ENCODE results near the gene HSPB1.

DNA sequence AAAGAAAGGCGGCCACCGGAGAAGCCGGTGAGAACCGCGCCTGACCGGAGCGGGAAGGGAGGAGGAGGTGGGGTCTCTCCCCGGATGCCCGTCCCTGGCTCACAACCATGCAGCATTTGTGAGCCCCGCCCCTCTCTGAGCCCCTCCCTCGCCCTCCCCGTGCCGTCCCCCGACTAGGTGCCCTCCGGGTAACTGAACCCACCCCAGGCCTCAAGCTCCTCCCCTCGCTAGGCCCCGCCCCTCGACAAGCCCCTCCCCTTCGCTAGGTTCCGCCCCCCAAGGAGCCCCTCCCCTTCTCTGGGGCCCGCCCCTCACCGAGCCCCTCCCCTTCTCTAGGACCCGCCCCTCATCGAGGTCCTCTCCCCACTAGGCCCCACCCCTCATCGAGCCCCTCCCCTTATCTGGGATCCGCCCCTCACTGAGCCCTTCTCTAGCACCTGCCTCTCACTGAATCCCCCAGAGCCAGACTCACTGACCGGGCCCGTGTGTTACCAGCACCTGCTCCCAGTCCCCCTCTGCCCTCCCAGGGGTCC, 42.2 kb upstream of the HSPB1 start:
- TF ChIP-seq POLR2A (IDR thresholded peaks at IDR 0.05; ENCODE audit: low read depth, low read length) (no peak), TAF1 (IDR thresholded peaks at IDR 0.05; ENCODE audit: low read depth, low read length) (no peak), POLR2AphosphoS5 (IDR thresholded peaks at IDR 0.05; ENCODE audit: low read depth, low read length) (no peak), PAX5 (IDR thresholded peaks at IDR 0.05; ENCODE audit: insufficient read depth, low read length, severe bottlenecking) (no peak), SPI1 (IDR thresholded peaks at IDR 0.05; ENCODE audit: low read depth, low read length) (no peak), POU2F2 (IDR thresholded peaks at IDR 0.05; ENCODE audit: low read depth, low read length) (no peak)

Measured in GM12891 (cell line).